H9 (cell line): Measurements from ENCODE around the gene C5orf46. TPM values are rescaled to one million over a fixed set of nuclear protein-coding genes. Genes with fewer than 3 reads are reported as not detected.

ENCODE experiments used
- DNase-seq: peaks from one replicate; pipeline ENCODE4 v3.0.0-alpha.2; 2017
- H2AFZ ChIP-seq: one replicate; pipeline ENCODE4 v1.6.1; 2013; ENCODE audit warnings: mild to moderate bottlenecking, low read length, control low read depth, moderate library complexity
- H2AK5ac ChIP-seq: 2 replicates; pipeline ENCODE4 v1.6.1; 2013; ENCODE audit warnings: low read length, control low read depth, mixed read lengths; ENCODE audit not compliant: insufficient read length
- H2BK120ac ChIP-seq: one replicate; pipeline ENCODE4 v1.6.1; 2013; ENCODE audit warnings: low read depth, mild to moderate bottlenecking, low read length, control low read depth, inconsistent platforms; ENCODE audit not compliant: poor library complexity, severe bottlenecking
- H2BK12ac ChIP-seq: 2 replicates; pipeline ENCODE4 v1.6.1; 2013; ENCODE audit warnings: low read length, control low read depth, mixed read lengths, low read depth; ENCODE audit not compliant: insufficient read length
- H2BK15ac ChIP-seq: 2 replicates; pipeline ENCODE4 v1.6.1; 2013; ENCODE audit warnings: low read depth, low read length, control low read depth
- H2BK20ac ChIP-seq: one replicate; pipeline ENCODE4 v1.6.1; 2013; ENCODE audit warnings: low read depth, mild to moderate bottlenecking, low read length, control low read depth, inconsistent platforms; ENCODE audit not compliant: poor library complexity, severe bottlenecking
- H2BK5ac ChIP-seq: 2 replicates; pipeline ENCODE4 v1.6.1; 2013; ENCODE audit warnings: low read length, control low read depth, mixed read lengths; ENCODE audit not compliant: insufficient read length
- H3K14ac ChIP-seq: 2 replicates; pipeline ENCODE4 v1.6.1; 2013; ENCODE audit warnings: low read length, control low read depth; ENCODE audit not compliant: insufficient read depth
- H3K18ac ChIP-seq: 2 replicates; pipeline ENCODE4 v1.6.1; 2013; ENCODE audit warnings: low read depth, mild to moderate bottlenecking, mixed read lengths, low read length, control low read depth; ENCODE audit not compliant: insufficient read length
- H3K23ac ChIP-seq: 2 replicates; pipeline ENCODE4 v1.6.1; 2013; ENCODE audit warnings: low read length, control low read depth, mixed read lengths, low read depth; ENCODE audit not compliant: insufficient read length
- H3K23me2 ChIP-seq: 2 replicates; pipeline ENCODE4 v1.6.1; 2013; ENCODE audit warnings: low read depth, mild to moderate bottlenecking, mixed read lengths, low read length, control low read depth; ENCODE audit not compliant: insufficient read length, poor library complexity, severe bottlenecking
- H3K27ac ChIP-seq: 2 replicates; pipeline ENCODE4 v1.5.1; 2013; ENCODE audit warnings: low read length, control low read depth, mixed read lengths, low read depth; ENCODE audit not compliant: insufficient read length
- H3K27me3 ChIP-seq: 2 replicates; pipeline ENCODE4 v1.6.1; 2013; ENCODE audit warnings: low read length, control low read depth, inconsistent platforms; ENCODE audit not compliant: insufficient read depth
- H3K4ac ChIP-seq: 2 replicates; pipeline ENCODE4 v1.6.1; 2013; ENCODE audit warnings: low read depth, mild to moderate bottlenecking, control low read depth, inconsistent platforms, low read length, moderate library complexity
- H3K4me1 ChIP-seq: 2 replicates; pipeline ENCODE4 v1.6.1; 2013; ENCODE audit warnings: low read length, control low read depth, inconsistent platforms; ENCODE audit not compliant: insufficient read depth
- H3K4me2 ChIP-seq: 2 replicates; pipeline ENCODE4 v1.6.1; 2013; ENCODE audit warnings: low read length, control low read depth, mixed read lengths; ENCODE audit not compliant: insufficient read length, insufficient read depth
- H3K56ac ChIP-seq: 2 replicates; pipeline ENCODE4 v1.6.1; 2013; ENCODE audit warnings: low read depth, mild to moderate bottlenecking, mixed read lengths, low read length, control low read depth; ENCODE audit not compliant: insufficient read length
- H3K79me1 ChIP-seq: 2 replicates; pipeline ENCODE4 v1.6.1; 2013; ENCODE audit warnings: low read depth, mild to moderate bottlenecking, moderate library complexity, low read length, control low read depth, inconsistent platforms; ENCODE audit not compliant: insufficient read depth, poor library complexity, severe bottlenecking
- H3K79me2 ChIP-seq: 2 replicates; pipeline ENCODE4 v1.6.1; 2013; ENCODE audit warnings: low read length, control low read depth, inconsistent platforms; ENCODE audit not compliant: insufficient read depth
- H3K9ac ChIP-seq: 2 replicates; pipeline ENCODE4 v1.6.1; 2013; ENCODE audit warnings: low read length, control low read depth, mixed read lengths; ENCODE audit not compliant: insufficient read length; ENCODE audit errors: extremely low read depth
- H3K9me3 ChIP-seq: one replicate; pipeline ENCODE4 v1.6.1; 2013; ENCODE audit warnings: low read depth, low read length, inconsistent platforms; ENCODE audit not compliant: control insufficient read depth
- H3T11ph ChIP-seq: one replicate; pipeline ENCODE4 v1.6.1; 2013; ENCODE audit warnings: mild to moderate bottlenecking, low read length, control low read depth, inconsistent platforms
- H4K20me1 ChIP-seq: one replicate; pipeline ENCODE4 v1.6.1; 2013; ENCODE audit not compliant: control insufficient read depth, insufficient read length, insufficient read depth
- H4K5ac ChIP-seq: 2 replicates; pipeline ENCODE4 v1.6.1; 2013; ENCODE audit warnings: low read depth, mild to moderate bottlenecking, mixed read lengths, low read length, control low read depth; ENCODE audit not compliant: insufficient read length
- H4K8ac ChIP-seq: replicated peaks from 2 replicates; pipeline ENCODE4 v1.6.1; 2013; ENCODE audit warnings: low read length, control low read depth, mixed read lengths, low read depth; ENCODE audit not compliant: insufficient read length
- H4K91ac ChIP-seq: 2 replicates; pipeline ENCODE4 v1.6.1; 2013; ENCODE audit warnings: low read depth, mild to moderate bottlenecking, moderate library complexity, mixed read lengths, low read length, control low read depth; ENCODE audit not compliant: insufficient read length
- H3K27ac Mint-ChIP-seq, 3 experiments: 2 replicates in 2 of 3; 3 replicates in 1 of 3; pipeline ENCODE4 v1.8.0; 2020 to 2021; ENCODE audit warnings: mixed read lengths in 3 of 3, mild to moderate bottlenecking in 1 of 3, moderate library complexity in 1 of 3
- H3K27me3 Mint-ChIP-seq: 2 replicates; pipeline ENCODE4 v1.8.0; 2021; ENCODE audit warnings: low read depth, mild to moderate bottlenecking, moderate library complexity, mixed read lengths
- H3K36me3 Mint-ChIP-seq, 3 experiments: 2 replicates in 2 of 3; 3 replicates in 1 of 3; pipeline ENCODE4 v1.8.0; 2020 to 2021; ENCODE audit warnings: low read depth in 3 of 3, mixed read lengths in 3 of 3; ENCODE audit not compliant: insufficient read depth in 1 of 3
- H3K4me1 Mint-ChIP-seq, 2 experiments: 2 replicates each; pipeline ENCODE4 v1.8.0; 2020; ENCODE audit warnings: mixed read lengths in 2 of 2
- H3K4me3 Mint-ChIP-seq, 2 experiments: 2 replicates in 1 of 2; 3 replicates in 1 of 2; pipeline ENCODE4 v1.8.0; 2020 to 2021; ENCODE audit warnings: mild to moderate bottlenecking in 2 of 2, mixed read lengths in 2 of 2, moderate library complexity in 1 of 2
- H3K9me3 Mint-ChIP-seq, 2 experiments: 2 replicates in 1 of 2; 3 replicates in 1 of 2; pipeline ENCODE4 v1.8.0; 2020; ENCODE audit warnings: mild to moderate bottlenecking in 2 of 2, mixed read lengths in 2 of 2, moderate library complexity in 1 of 2
- CTCF ChIP-seq: fragments of 200-600 bp; sonication (generic); conservative IDR thresholded peaks from 3 replicates; pipeline ENCODE4 v1.8.0; 2021; ENCODE audit warnings: antibody characterized with exemption, mild to moderate bottlenecking
- WGBS: extraction: QIAGEN DNeasy Blood & Tissue Kit; methylation state at CpG from one replicate; pipeline ENCODE4 v1.1.7; 2013; ENCODE audit warnings: missing lambda C conversion rate, low lambda C conversion rate, mixed read lengths; ENCODE audit not compliant: insufficient read length; ENCODE audit errors: extremely low coverage; 5-methylcytosine and 5-hydroxymethylcytosine counted together
- total RNA-seq: library from RNA; stranded (reverse); gene quantifications from 2 replicates; pipeline ENCODE4 v1.2.1, GENCODE V29; 2021

The C5orf46 gene
- total RNA-seq, 1 experiment from 2014 or later, result not detected

GRCh38 chr5:147855774-147856069 lies 50.6 kb downstream of the C5orf46 start:
- Mint-ChIP-seq H3K4me1 (peaks cover 26 to 40% of the 10 kb centered on the region in 2 experiments), H3K27ac (no peak overlapping the region; a peak in 1 of 7 replicates), H3K36me3 (no peaks in the 10 kb centered on the region; a peak in 1 of 7 replicates), H3K4me3 (no peak overlapping the region), H3K27me3 (peaks cover 4% of the 10 kb centered on the region), H3K9me3 (no peaks in the 10 kb centered on the region)
- Histone ChIP-seq H2AK5ac (no peak overlapping the region), H2BK120ac (no peak overlapping the region), H3K56ac (no peak overlapping the region), H3K18ac (no peak overlapping the region), H4K8ac (no peak overlapping the region), H2BK15ac (no peak overlapping the region), H3K4ac (no peak overlapping the region), H3K4me1 (peaks cover 3% of the 10 kb centered on the region; the same call in 1 of the 2 replicates), H3T11ph (no peak overlapping the region), H4K20me1 (no peaks in the 10 kb centered on the region), H3K9me3 (no peaks in the 10 kb centered on the region), H3K27me3 (no peaks in the 10 kb centered on the region), H2AFZ (no peak overlapping the region), H3K14ac (no peak overlapping the region), H3K23ac (no peak overlapping the region), H3K79me1 (no peaks in the 10 kb centered on the region), H2BK5ac (no peak overlapping the region), H2BK20ac (no peak overlapping the region), H3K23me2 (no peaks in the 10 kb centered on the region), H4K91ac (no peak overlapping the region), H4K5ac (no peak overlapping the region), H2BK12ac (no peak overlapping the region), H3K79me2 (no peaks in the 10 kb centered on the region), H3K9ac (no peak overlapping the region), H3K27ac (no peak overlapping the region), H3K4me2 (no peak overlapping the region)
- DNase-seq, result no peak
- WGBS, result no CpG with 5 or more reads among the region's 4 CpGs
- no peak for TF ChIP-seq CTCF
